ENCODE measurements around the gene CFAP410.

The CFAP410 gene

DNA sequence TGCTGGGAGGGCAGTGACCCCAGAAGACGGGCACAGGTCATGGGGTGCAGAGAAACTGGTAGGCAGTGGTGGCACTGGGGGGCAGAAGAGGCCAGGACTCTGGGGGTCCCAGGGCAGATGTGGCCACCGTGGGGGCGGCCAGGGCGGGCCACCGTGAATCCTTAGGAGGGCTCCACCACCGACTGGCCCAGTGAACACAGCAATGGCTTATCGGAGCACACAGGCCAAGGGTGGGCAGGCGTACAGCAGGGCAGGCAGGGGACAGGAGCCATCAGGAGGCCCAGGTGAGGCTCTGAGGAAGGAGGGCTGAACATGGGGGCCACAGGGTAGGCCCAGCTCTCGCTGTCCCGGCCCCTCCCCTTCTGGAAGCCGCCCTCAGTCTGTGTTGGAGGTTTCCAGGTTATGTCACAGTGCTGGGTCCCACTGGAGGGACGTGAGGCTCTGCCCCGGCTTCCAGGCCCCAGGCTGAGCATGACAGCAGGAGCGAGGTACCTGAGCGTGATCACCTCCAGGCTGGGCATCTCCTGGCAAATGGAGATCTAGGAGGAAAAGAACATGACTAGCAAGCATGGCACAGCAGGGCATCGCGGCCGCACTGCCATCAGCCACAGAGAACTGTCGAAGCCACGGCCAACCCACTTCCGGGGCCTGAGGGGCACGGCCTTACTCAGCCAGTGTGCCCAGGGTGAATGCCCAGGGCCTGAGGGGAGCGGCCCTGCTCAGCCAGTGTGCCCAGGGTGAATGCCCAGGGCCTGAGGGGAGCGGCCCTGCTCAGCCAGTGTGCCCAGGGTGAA, 3.7 kb downstream of the CFAP410 start:
- in situ Hi-C loops (cut with MboI; ENCODE audit: low sequenced_read_pairs), result loop anchor here (25.0 kb wide), 1 partner anchor 1302 kb away; the partner anchor contains the start of gene PCBP3
- no peaks in the 10 kb centered on the region for H3K36me3 ChIP-seq (replicated peaks)

DNA sequence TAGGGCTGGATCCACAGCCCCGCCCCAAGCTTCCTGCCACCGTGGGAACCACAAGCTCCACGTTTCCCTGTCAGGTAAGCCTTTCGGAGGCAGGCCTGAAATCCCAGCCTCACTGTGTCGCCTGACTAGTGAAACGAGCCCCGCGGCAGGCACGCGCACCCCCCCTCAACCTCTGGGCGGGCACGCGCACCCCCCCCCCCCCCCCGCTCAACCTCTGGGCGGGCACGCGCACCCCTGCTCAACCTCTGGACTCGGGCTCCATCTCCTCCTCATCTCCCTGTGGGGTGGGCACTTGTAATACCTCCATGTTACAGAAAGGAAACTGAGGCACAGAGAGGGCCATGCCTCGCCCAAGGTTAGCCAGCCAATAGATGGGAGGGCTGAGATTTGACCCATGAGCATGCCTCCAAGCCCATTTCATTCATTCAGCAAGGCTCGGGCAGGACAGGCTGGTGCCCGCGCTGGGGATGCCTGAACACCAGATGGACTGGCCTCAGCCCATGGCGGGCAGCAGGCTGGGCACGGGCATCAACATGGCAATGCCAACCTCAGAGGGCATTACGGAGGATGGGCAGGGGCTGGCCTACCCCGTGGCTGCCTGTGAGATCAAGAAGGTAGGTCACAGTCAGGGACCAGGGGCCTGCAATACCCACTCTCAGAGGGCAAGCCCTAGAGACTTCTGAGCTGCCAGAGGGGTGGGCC, 4.7 kb downstream of the CFAP410 start:
- DNase-seq (ENCODE audit: low spot score in 2 of 2), result no peak
- H3K4me3 ChIP-seq, result no peak overlapping the region
- in situ Hi-C loops (cut with MboI; ENCODE audit: low sequenced_read_pairs), result loop anchor here (25.0 kb wide), 1 partner anchor 1303 kb away; the partner anchor contains the start of gene PCBP3
- no peaks in the 10 kb centered on the region for H3K36me3 ChIP-seq (replicated peaks)
- no peaks in the 10 kb centered on the region for H3K9me3 ChIP-seq
- no peaks in the 10 kb centered on the region for H3K27me3 ChIP-seq (ENCODE audit: low read depth)
- H3K4me1 ChIP-seq, result no peaks in the 10 kb centered on the region; the same call in 1 of the 2 replicates

More for the DNA sequence above, 3.7 kb downstream of the CFAP410 start:
- H3K27me3 ChIP-seq (ENCODE audit: low read depth), result no peaks in the 10 kb centered on the region
- no peak overlapping the region for H3K4me3 ChIP-seq
- peaks cover 3% of the 10 kb centered on the region for H3K4me1 ChIP-seq
- no peak for DNase-seq (ENCODE audit: low spot score in 2 of 2)
- no peaks in the 10 kb centered on the region for H3K9me3 ChIP-seq

DNA sequence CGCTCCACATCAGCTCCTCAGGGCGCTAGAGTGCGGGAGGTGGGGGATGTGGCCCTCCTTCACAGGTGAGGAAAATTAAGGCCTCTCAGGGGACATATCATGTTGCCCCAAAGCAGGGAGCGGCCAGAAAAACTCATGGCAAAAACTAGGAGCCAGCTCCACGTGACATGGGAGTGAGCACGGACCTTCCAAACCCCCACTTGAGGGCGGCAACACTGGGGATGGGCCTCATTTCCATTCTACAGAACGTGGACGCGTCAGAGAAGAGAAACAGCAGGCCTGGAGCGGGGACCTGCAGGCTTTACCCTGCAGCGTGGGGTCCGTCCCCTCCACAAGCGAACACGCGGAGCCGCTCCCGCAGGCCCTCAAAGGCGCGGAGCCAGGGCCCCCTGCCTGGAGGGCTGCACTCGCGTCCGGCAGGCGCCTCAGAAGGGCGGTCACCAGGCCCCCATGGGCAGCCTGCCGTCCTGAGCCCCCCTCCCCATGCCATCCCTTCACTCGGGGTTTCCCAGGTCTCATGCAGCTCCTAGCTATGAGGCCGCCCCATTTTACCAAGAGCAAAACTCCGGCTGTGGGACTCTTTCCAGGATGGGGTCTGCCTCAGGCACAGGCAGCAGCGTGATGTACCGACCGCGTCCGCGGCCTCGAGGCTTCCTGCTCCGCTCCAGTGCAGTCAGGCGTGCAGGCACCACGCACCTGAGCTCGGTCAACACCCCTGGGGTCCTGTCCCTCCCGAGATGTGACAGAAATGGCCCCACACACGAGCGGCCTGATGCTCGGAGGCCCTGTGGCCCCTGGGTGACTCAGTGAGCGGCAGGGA, 5.5 kb downstream of the CFAP410 start:
- no peak overlapping the region for H3K4me3 ChIP-seq
- in situ Hi-C loops (cut with MboI; ENCODE audit: low sequenced_read_pairs), result loop anchor here (25.0 kb wide), 1 partner anchor 1304 kb away; the partner anchor contains the start of gene PCBP3

DNA sequence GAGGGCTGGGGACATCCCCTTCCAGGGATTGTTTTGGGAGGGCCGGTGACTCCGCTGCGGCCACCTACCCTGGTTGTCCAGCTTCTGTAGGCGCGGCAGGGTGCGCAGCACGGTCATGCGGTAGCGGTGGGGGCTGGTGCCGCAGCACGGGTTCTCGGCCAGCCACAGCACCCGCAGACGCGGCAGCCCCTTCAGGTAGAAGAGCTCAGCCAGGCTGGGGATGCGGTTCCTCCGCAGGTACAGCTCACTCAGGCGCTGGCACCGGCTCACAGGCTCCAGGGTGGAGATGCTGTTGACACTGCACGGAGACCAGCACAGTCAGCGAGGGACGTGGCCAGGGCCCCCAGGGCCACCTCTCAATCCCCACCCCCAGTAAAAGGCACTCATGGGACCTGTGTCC, 6.2 kb downstream of the CFAP410 start:
- Histone ChIP-seq H3K4me1 (no peaks in the 10 kb centered on the region), H3K36me3 (replicated peaks) (no peaks in the 10 kb centered on the region), H3K4me3 (no peak overlapping the region), H3K27me3 (ENCODE audit: low read depth) (no peaks in the 10 kb centered on the region), H3K9me3 (no peaks in the 10 kb centered on the region)
- no peak for DNase-seq (ENCODE audit: low spot score in 2 of 2)
- in situ Hi-C loops (cut with MboI; ENCODE audit: low sequenced_read_pairs), result loop anchor here (25.0 kb wide), 1 partner anchor 1304 kb away; the partner anchor contains the start of gene PCBP3

More for the DNA sequence above, 5.5 kb downstream of the CFAP410 start:
- H3K9me3 ChIP-seq, result no peaks in the 10 kb centered on the region
- H3K4me1 ChIP-seq, result no peaks in the 10 kb centered on the region; the same call in 1 of the 2 replicates
- no peaks in the 10 kb centered on the region for H3K27me3 ChIP-seq (ENCODE audit: low read depth)
- H3K36me3 ChIP-seq (replicated peaks), result no peaks in the 10 kb centered on the region
- DNase-seq (ENCODE audit: low spot score in 2 of 2), result no peak

DNA sequence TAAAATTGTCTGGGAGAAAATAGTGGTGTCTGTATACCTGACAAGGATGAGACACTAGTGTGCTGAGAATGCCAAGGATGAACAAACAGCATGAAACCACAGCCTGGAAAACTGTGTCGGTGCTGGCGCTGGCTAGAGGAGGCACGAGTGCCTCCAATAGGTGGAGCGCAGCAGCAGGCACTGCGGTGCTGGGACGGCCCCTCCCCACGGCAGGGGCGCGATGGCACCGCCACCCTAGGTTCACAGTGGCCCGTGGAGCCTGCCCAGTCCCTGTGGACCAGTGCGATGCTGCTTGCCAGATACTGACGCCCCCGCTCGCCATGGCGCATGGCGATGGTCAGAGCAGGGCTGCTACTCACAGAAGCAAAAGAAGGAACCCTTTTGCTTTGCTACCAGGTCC, 6.8 kb downstream of the CFAP410 start:
- in situ Hi-C loops (cut with MboI; ENCODE audit: low sequenced_read_pairs), result loop anchor here (25.0 kb wide), 1 partner anchor 1305 kb away; the partner anchor contains the start of gene PCBP3
- Histone ChIP-seq H3K36me3 (replicated peaks) (no peaks in the 10 kb centered on the region), H3K4me1 (no peaks in the 10 kb centered on the region), H3K9me3 (no peaks in the 10 kb centered on the region), H3K27me3 (ENCODE audit: low read depth) (no peaks in the 10 kb centered on the region), H3K4me3 (no peak overlapping the region)
- no peak for DNase-seq (ENCODE audit: low spot score in 2 of 2)

DNA sequence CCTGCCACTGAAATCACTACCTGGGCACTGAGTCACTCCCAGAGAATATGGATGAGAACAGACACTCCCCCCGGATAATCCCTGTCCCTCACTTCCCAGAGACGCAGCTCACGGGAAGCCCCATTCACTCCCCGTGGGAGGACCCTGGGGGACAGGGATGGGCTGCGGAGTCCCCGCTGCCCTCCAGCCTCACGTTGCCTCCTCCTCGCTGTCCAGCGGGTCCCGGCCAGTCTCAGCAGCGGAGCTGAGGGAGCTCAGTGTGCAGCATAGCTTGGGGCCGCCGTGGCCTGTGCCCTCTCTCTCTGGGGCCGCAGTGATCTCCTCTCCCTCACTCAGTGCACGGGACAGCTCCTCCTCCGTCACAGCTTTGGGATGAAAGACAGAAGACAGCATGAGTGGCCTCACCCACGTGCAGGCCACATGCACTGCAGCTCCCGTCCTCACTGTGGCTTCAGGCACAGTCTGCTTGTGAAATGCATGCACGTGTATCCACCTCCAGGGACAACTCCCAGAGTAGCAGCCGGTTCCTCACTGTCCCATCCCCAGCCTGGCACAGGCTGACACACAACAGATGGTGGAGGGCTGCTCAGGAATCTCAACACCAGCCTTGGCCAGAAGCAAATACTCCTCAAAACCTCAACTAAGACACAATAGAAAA, 7.4 kb downstream of the CFAP410 start:
- in situ Hi-C loops (cut with MboI; ENCODE audit: low sequenced_read_pairs), result loop anchor here (25.0 kb wide), 1 partner anchor 1306 kb away; the partner anchor contains the start of gene PCBP3
- Histone ChIP-seq H3K4me1 (no peaks in the 10 kb centered on the region), H3K36me3 (replicated peaks) (0 out of 2 replicates have a peak, but pooled peaks cover 2% of the 10 kb centered on the region), H3K27me3 (ENCODE audit: low read depth) (no peaks in the 10 kb centered on the region), H3K9me3 (no peaks in the 10 kb centered on the region), H3K4me3 (no peak overlapping the region)
- DNase-seq (ENCODE audit: low spot score in 2 of 2), result no peak

DNA sequence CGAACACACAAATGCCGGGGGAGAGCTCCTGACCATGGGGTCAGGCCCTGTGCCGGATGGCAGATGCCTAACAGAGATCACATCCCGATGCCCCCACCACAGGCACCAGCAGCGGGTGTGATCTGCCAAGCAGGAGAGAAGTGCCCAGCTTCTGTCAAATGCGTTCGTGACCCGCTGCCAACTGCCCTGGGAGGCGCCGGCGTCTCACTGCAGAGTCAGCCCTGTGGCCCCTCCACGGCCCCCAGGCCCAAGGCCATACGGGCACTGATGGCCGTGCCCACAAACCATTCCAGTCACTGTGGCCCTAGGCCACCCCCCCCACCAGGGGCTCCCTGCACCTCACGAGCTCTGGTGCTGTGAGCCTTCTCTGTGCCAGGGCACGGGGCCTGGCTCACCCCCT, 8.0 kb downstream of the CFAP410 start:
- Histone ChIP-seq H3K36me3 (replicated peaks) (0 out of 2 replicates have a peak, but pooled peaks cover 2% of the 10 kb centered on the region), H3K4me3 (no peak overlapping the region), H3K9me3 (no peaks in the 10 kb centered on the region), H3K27me3 (ENCODE audit: low read depth) (no peaks in the 10 kb centered on the region), H3K4me1 (no peaks in the 10 kb centered on the region)
- in situ Hi-C loops (cut with MboI; ENCODE audit: low sequenced_read_pairs), result loop anchor here (25.0 kb wide), 1 partner anchor 1306 kb away; the partner anchor contains the start of gene PCBP3
- DNase-seq (ENCODE audit: low spot score in 2 of 2), result no peak

DNA sequence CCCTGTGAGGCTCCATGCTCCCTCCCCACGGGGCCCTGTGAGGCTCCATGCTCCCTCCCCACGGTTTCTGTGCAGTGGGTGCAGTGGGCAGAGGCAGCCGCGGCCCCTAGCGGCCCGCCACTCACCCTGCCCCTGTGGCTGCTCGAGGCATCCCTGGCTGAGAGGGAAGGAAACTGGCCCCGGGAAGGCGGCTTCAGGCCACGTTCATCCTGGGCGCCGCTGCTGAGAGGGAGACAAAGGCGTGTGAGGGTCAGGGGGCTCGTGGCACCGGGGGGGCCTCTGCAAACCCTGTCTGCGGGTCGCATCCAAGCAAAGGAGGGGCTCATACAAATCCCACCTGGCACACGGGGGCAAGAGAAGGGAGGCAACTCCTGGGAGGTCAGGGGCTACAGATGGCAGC, 8.5 kb downstream of the CFAP410 start:
- 0 out of 2 replicates have a peak, but pooled peaks cover 2% of the 10 kb centered on the region for H3K36me3 ChIP-seq (replicated peaks)
- no peak for DNase-seq (ENCODE audit: low spot score in 2 of 2)
- H3K4me1 ChIP-seq, result no peaks in the 10 kb centered on the region
- H3K27me3 ChIP-seq (ENCODE audit: low read depth), result no peaks in the 10 kb centered on the region
- no peak overlapping the region for H3K4me3 ChIP-seq
- no peaks in the 10 kb centered on the region for H3K9me3 ChIP-seq
- in situ Hi-C loops (cut with MboI; ENCODE audit: low sequenced_read_pairs), result loop anchor here (25.0 kb wide), 1 partner anchor 1307 kb away; the partner anchor contains the start of gene PCBP3

DNA sequence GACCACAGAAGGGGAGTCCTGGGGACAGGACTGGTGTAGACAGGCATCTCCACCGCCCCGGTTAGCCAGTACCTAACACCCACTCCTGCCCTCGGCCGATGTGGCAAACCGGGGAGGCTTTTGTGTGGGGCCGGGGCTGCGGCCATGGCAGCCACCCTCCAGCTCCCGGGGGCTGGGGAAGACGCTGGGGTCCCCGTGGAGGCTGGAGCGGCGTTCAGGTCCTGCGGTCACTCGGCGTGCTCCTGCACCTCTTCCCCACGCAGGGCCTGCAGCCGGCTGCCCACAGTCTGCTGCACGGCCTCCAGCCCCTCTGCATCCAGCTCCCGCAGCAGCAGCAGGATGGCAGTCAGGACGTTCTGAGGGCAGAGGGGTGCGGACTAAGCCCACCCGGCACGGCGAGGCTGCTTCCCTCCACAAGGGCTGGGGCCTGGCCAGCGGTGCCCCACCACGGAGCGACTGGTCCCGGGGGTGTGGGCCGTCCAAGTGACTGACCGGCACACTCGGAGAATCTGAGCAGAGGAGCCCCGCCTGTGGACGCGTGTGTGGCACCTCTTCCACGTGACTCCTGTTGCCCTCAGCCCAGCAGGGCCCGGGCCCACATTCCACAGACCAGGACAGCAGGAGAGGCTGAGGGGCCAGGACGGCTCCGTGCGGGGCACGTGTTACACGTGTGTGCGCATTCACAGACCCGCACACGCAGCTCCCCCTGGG, 9.1 kb downstream of the CFAP410 start:
- in situ Hi-C loops (cut with MboI; ENCODE audit: low sequenced_read_pairs), result loop anchor here (25.0 kb wide), 1 partner anchor 1307 kb away; the partner anchor contains the start of gene PCBP3
- Histone ChIP-seq H3K27me3 (ENCODE audit: low read depth) (no peaks in the 10 kb centered on the region), H3K36me3 (replicated peaks) (0 out of 2 replicates have a peak, but pooled peaks cover 2% of the 10 kb centered on the region), H3K4me3 (no peak overlapping the region), H3K4me1 (no peaks in the 10 kb centered on the region), H3K9me3 (no peaks in the 10 kb centered on the region)
- no peak for DNase-seq (ENCODE audit: low spot score in 2 of 2)

DNA sequence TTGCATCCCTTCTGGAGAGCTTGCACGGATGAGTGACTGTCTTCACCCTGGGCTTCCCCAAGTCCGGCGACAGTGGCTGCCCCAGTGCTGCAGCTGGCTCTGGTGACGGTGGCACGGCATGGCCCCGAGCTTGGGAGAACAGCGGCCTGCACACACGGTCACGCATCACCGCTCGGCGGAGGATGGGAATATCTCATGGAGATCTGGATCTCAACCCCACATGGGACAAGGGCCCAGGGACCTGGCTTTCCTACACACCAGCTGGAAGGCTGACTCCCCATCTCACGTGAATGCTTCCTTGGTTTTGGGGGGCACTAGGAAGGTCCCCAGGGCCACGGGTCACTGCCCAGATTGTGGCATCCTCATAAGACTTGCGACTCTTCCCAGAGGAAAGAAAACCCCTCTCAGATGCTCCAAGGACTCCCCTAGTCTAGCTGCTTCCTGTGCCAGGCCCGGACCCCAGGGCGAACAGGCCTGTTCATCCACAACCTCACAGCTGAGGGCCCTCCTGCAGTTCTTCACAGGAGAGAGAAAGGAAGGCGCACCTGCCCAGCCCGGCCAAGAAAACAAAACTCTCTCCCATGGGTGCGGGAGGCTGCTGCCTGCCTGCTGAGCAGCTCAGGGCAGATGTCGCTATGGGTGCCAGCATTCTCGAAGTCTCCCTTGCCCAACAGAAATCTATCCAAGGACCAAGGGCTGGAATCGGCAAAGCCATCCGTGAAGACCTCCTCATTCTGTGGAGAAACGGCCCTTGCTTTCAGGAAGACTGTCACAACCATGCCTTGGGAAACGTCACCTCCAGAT, 9.9 kb downstream of the CFAP410 start:
- Histone ChIP-seq H3K4me3 (no peak overlapping the region), H3K36me3 (replicated peaks) (peaks cover 8% of the 10 kb centered on the region), H3K27me3 (ENCODE audit: low read depth) (no peaks in the 10 kb centered on the region), H3K9me3 (no peaks in the 10 kb centered on the region), H3K4me1 (no peaks in the 10 kb centered on the region)
- no peak for DNase-seq (ENCODE audit: low spot score in 2 of 2)
- in situ Hi-C loops (cut with MboI; ENCODE audit: low sequenced_read_pairs), result loop anchor here (25.0 kb wide), 1 partner anchor 1308 kb away; the partner anchor contains the start of gene PCBP3

DNA sequence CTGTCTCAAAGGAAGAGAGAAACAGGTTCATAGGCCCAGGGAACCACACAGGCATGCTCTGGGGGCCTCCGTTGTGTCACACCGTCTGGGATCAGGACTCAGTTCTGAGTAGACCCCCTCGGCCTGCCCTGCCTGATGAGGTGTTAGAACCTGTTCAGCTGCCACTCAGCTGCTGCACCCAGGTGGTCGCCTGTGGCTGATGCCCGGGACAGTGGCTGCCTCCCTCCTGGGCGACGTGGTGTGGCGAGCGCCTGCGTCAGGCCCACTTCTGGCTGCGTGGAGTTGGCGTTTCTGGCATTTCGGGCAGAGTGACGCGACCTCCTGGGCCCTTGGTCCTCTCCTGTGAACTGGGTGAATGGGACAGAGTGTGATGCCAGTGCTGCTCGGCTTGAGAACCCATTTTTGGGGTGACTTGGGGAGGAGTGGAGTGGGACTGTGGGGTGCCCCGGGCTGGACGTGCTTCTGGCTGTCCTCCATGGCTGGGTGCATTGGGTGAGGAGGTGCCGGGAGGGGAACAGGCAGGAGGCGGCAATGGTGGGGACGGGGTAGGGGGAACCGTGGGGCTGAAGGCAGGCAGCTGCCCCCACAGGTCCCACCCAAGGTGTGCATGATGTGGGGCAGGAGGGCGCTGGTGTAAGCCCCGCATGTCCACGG, 10.8 kb downstream of the CFAP410 start:
- Histone ChIP-seq H3K27me3 (ENCODE audit: low read depth) (no peaks in the 10 kb centered on the region), H3K4me3 (no peak overlapping the region), H3K36me3 (replicated peaks) (peaks cover 14% of the 10 kb centered on the region)

More for the DNA sequence above, 10.8 kb downstream of the CFAP410 start:
- in situ Hi-C loops (cut with MboI; ENCODE audit: low sequenced_read_pairs), result loop anchor here (25.0 kb wide), 1 partner anchor 1309 kb away; the partner anchor contains the start of gene PCBP3
- H3K9me3 ChIP-seq, result no peaks in the 10 kb centered on the region
- DNase-seq (ENCODE audit: low spot score in 2 of 2), result no peak
- no peaks in the 10 kb centered on the region for H3K4me1 ChIP-seq

Data from HAP-1 (cell line).